A549 (cell line): ENCODE results near the gene AQP12B.

Source experiments
- CTCF ChIP-seq: fragments of >200 bp; sonication (Bioruptor Twin); formaldehyde crosslinking; IDR thresholded peaks from 3 replicates; pipeline ENCODE4 v1.5.1; 2016
- RAD21 ChIP-seq, 2 experiments: fragments of >200 bp in 1 of 2; sonication (Bioruptor Twin) in 1 of 2; formaldehyde crosslinking in 1 of 2; IDR thresholded peaks in 1 of 2; conservative IDR thresholded peaks in 1 of 2; 2 replicates in 1 of 2; 3 replicates in 1 of 2; pipeline ENCODE4 v1.6.1; 2012 to 2018; ENCODE audit warnings: inconsistent platforms in 1 of 2
- RCOR1 ChIP-seq: fragments of 150-350 bp; IDR thresholded peaks from 2 replicates; pipeline ENCODE4 v1.6.1; 2014; ENCODE audit warnings: antibody characterized with exemption, low read length, low read depth

- TF ChIP-seq RAD21 (conservative IDR thresholded peaks at IDR 0.05 in 1 of 2, IDR thresholded peaks at IDR 0.05 in 1 of 2) (no peak), CTCF (no peak), RCOR1 (no peak)
Measured at GRCh38 chr2:240725266-240725665, 42.6 kb upstream of the AQP12B start.
